ENCODE results near the gene HPGDS.

DNA sequence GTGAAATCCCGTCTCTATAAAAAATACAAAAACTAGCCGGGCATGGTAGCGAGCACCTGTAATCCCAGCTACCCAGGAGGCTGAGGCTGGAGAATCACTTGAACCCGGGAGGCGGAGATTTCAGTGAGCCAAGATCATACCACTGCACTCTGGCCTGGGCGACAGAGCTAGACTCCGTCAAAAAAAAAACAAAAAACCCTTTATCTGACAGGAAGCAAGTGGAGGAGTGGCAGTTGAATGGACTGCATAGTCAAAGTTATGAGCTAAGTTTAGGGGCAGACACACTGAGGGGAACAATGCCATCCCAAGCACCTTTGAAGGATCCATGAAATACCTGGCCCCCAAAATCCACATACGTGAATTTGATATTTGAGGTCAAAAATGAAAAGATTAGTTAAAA is 7.5 kb upstream of the HPGDS start:
- TF ChIP-seq EZH2 (IDR thresholded peaks at IDR 0.05; ENCODE audit: low read depth, unreplicated experiment) (no peak), POLR2AphosphoS5 (IDR thresholded peaks at IDR 0.05; ENCODE audit: low read depth) (no peak), JUNB (IDR thresholded peaks at IDR 0.05; ENCODE audit: unreplicated experiment) (no peak), ZNF114 (CRISPR knock-in tag; IDR thresholded peaks at IDR 0.05) (no peak), STAT1 (IDR thresholded peaks at IDR 0.05; ENCODE audit: unreplicated experiment) (no peak), EZH2phosphoT487 (IDR thresholded peaks at IDR 0.05; ENCODE audit: unreplicated experiment) (no peak), NANOG (IDR thresholded peaks at IDR 0.05; ENCODE audit: borderline replicate concordance) (no peak)
- TF ChIP-seq, protein P1, sequence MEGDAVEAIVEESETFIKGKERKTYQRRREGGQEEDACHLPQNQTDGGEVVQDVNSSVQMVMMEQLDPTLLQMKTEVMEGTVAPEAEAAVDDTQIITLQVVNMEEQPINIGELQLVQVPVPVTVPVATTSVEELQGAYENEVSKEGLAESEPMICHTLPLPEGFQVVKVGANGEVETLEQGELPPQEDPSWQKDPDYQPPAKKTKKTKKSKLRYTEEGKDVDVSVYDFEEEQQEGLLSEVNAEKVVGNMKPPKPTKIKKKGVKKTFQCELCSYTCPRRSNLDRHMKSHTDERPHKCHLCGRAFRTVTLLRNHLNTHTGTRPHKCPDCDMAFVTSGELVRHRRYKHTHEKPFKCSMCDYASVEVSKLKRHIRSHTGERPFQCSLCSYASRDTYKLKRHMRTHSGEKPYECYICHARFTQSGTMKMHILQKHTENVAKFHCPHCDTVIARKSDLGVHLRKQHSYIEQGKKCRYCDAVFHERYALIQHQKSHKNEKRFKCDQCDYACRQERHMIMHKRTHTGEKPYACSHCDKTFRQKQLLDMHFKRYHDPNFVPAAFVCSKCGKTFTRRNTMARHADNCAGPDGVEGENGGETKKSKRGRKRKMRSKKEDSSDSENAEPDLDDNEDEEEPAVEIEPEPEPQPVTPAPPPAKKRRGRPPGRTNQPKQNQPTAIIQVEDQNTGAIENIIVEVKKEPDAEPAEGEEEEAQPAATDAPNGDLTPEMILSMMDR (conservative IDR thresholded peaks at IDR 0.05; ENCODE audit: low read depth in 2 of 2) = no peak
- TF ChIP-seq, protein P2, sequence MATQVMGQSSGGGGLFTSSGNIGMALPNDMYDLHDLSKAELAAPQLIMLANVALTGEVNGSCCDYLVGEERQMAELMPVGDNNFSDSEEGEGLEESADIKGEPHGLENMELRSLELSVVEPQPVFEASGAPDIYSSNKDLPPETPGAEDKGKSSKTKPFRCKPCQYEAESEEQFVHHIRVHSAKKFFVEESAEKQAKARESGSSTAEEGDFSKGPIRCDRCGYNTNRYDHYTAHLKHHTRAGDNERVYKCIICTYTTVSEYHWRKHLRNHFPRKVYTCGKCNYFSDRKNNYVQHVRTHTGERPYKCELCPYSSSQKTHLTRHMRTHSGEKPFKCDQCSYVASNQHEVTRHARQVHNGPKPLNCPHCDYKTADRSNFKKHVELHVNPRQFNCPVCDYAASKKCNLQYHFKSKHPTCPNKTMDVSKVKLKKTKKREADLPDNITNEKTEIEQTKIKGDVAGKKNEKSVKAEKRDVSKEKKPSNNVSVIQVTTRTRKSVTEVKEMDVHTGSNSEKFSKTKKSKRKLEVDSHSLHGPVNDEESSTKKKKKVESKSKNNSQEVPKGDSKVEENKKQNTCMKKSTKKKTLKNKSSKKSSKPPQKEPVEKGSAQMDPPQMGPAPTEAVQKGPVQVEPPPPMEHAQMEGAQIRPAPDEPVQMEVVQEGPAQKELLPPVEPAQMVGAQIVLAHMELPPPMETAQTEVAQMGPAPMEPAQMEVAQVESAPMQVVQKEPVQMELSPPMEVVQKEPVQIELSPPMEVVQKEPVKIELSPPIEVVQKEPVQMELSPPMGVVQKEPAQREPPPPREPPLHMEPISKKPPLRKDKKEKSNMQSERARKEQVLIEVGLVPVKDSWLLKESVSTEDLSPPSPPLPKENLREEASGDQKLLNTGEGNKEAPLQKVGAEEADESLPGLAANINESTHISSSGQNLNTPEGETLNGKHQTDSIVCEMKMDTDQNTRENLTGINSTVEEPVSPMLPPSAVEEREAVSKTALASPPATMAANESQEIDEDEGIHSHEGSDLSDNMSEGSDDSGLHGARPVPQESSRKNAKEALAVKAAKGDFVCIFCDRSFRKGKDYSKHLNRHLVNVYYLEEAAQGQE (IDR thresholded peaks at IDR 0.05; ENCODE audit: unreplicated experiment) = no peak

Data from GM23338 (cell line).